HCT116 (cell line): ENCODE measurements around the gene OR6X1. TPM values are rescaled to one million over a fixed set of nuclear protein-coding genes. Genes with fewer than 3 reads are reported as not detected.

Experiments used
- ATAC-seq: fragments of 200-7000 bp; cut with Tn5 transposase; 2 replicates; pipeline ENCODE4 v1.9.1; 2020; ENCODE audit warnings: mild to moderate bottlenecking, moderate library complexity
- BruUV-seq: library from RNA; stranded (reverse); fragments of 400-500 nt; replicated peaks from 2 replicates; lab custom pipeline; 2021; lab: Mats Ljungman, UMichigan
- CTCF ChIA-PET: fragments of 300-600 bp; sonication (Branson Sonifier 250); formaldehyde crosslinking; loops from one replicate; lab custom pipeline; 2021; ENCODE audit warnings: antibody characterized with exemption; lab: Charles Lee
- POLR2A ChIA-PET: fragments of 300-600, 350-600 bp; sonication (Branson Sonifier 250); formaldehyde crosslinking; loops from one replicate; lab custom pipeline; 2021; ENCODE audit warnings: antibody characterized with exemption; lab: Charles Lee
- RAD21 ChIA-PET, 2 experiments: fragments of 300-600 bp; sonication (Branson Sonifier 250); formaldehyde crosslinking; loops; one replicate each; lab custom pipeline; 2023; ENCODE audit warnings: low total read pairs in 2 of 2; ENCODE audit not compliant: uncharacterized antibody in 2 of 2, unreplicated experiment in 2 of 2, low non-redundant PET in 1 of 2; lab: Charles Lee
- DNase-seq: peaks from one replicate; pipeline ENCODE4 v3.0.0-alpha.2; 2010; ENCODE audit warnings: low read depth, low spot score
- H2AFZ ChIP-seq: fragments of 200-600 bp; shearing (Covaris generic), sonication (generic); 2 replicates; pipeline ENCODE4 v1.6.1; 2017; ENCODE audit warnings: low read depth, mixed run types, mixed read lengths, antibody characterized with exemption, low read length; ENCODE audit not compliant: poor library complexity, severe bottlenecking
- H3K27ac ChIP-seq: 2 replicates; pipeline ENCODE4 v1.5.1; 2012; ENCODE audit warnings: low read depth, low read length
- H3K27me3 ChIP-seq: fragments of 200-600 bp; sonication (generic); 2 replicates; pipeline ENCODE4 v1.6.1; 2016; ENCODE audit warnings: mixed run types, low read length, mixed read lengths; ENCODE audit not compliant: insufficient read depth
- H3K36me3 ChIP-seq, 2 experiments: fragments of 200-500 bp in 1 of 2; fragments of 200-600 bp in 1 of 2; sonication (Bioruptor generic) in 1 of 2; sonication (generic) in 1 of 2; 2 replicates each; pipeline versions ENCODE4 v1.5.1 to v1.6.1; 2014 to 2016; ENCODE audit warnings: low read length in 2 of 2, inconsistent platforms in 1 of 2, mixed read lengths in 1 of 2, mixed run types in 1 of 2; ENCODE audit not compliant: insufficient read depth in 2 of 2, control insufficient read depth in 1 of 2
- H3K4me1 ChIP-seq, 2 experiments: fragments of 200-600 bp in 1 of 2; sonication (generic) in 1 of 2; 2 replicates each; pipeline versions ENCODE4 v1.5.1 to v1.6.1; 2012 to 2017; ENCODE audit warnings: low read length in 2 of 2, inconsistent platforms in 1 of 2, mild to moderate bottlenecking in 1 of 2, mixed read lengths in 1 of 2, mixed run types in 1 of 2, moderate library complexity in 1 of 2; ENCODE audit not compliant: insufficient read depth in 2 of 2, control insufficient read depth in 1 of 2
- H3K4me2 ChIP-seq: fragments of 200-600 bp; sonication (generic); 2 replicates; pipeline ENCODE4 v1.6.1; 2017; ENCODE audit warnings: mixed run types, low read length, mixed read lengths
- H3K4me3 ChIP-seq, 2 experiments: fragments of 200-600 bp in 1 of 2; sonication (generic) in 1 of 2; replicated peaks in 1 of 2; 2 replicates each; pipeline ENCODE4 v1.5.1; 2011 to 2016; ENCODE audit warnings: low read length in 2 of 2, control low read depth in 1 of 2, low read depth in 1 of 2, mild to moderate bottlenecking in 1 of 2, mixed read lengths in 1 of 2, mixed run types in 1 of 2
- H3K79me2 ChIP-seq: fragments of 200-600 bp; sonication (generic); 2 replicates; pipeline ENCODE4 v1.6.1; 2017; ENCODE audit warnings: mild to moderate bottlenecking, mixed run types, low read length, moderate library complexity, mixed read lengths; ENCODE audit not compliant: insufficient read depth
- H3K9ac ChIP-seq: fragments of 200-600 bp; sonication (generic); 2 replicates; pipeline ENCODE4 v1.6.1; 2016; ENCODE audit warnings: low read length, mixed read lengths
- H3K9me2 ChIP-seq: fragments of 200-600 bp; sonication (generic), shearing (Covaris generic); 2 replicates; pipeline ENCODE4 v1.6.1; 2017; ENCODE audit warnings: mixed run types, mild to moderate bottlenecking, moderate library complexity; ENCODE audit not compliant: insufficient read depth
- H3K9me3 ChIP-seq, 2 experiments: fragments of 200-500 bp in 1 of 2; fragments of 200-600 bp in 1 of 2; sonication (Bioruptor generic) in 1 of 2; sonication (generic) in 1 of 2; 2 replicates each; pipeline ENCODE4 v1.6.1; 2014 to 2017; ENCODE audit warnings: low read length in 2 of 2, mixed read lengths in 2 of 2, inconsistent platforms in 1 of 2, low read depth in 1 of 2, mild to moderate bottlenecking in 1 of 2, mixed run types in 1 of 2, moderate library complexity in 1 of 2; ENCODE audit not compliant: control insufficient read depth in 1 of 2, insufficient read depth in 1 of 2
- H4K20me1 ChIP-seq: fragments of 200-600 bp; sonication (generic), shearing (Covaris generic); 2 replicates; pipeline ENCODE4 v1.6.1; 2017; ENCODE audit warnings: mixed run types, mild to moderate bottlenecking, moderate library complexity; ENCODE audit not compliant: insufficient read depth
- CBX3 ChIP-seq: IDR thresholded peaks from 2 replicates; pipeline ENCODE4 v1.6.1; 2012; ENCODE audit warnings: low read depth
- ELF1 ChIP-seq: IDR thresholded peaks from 2 replicates; pipeline ENCODE4 v1.6.1; 2012; ENCODE audit warnings: low read depth, borderline replicate concordance
- JUND ChIP-seq: IDR thresholded peaks from 2 replicates; pipeline ENCODE4 v1.6.1; 2012
- SIN3A ChIP-seq: IDR thresholded peaks from 2 replicates; pipeline ENCODE4 v1.6.1; 2012; ENCODE audit warnings: low read depth
- TCF7L2 ChIP-seq: IDR thresholded peaks from 2 replicates; pipeline ENCODE4 v1.7.0; 2011; ENCODE audit warnings: borderline replicate concordance, inconsistent platforms; ENCODE audit not compliant: insufficient read depth, insufficient read length; ENCODE audit errors: extremely low read depth
- intact Hi-C: fragments of 100-400 bp; cut with micrococcal nuclease; formaldehyde crosslinking; loops from 2 replicates; pipeline ENCODE4 v1.10.0; 2022
- total RNA-seq: library from RNA; stranded (reverse); gene quantifications from one replicate; pipeline ENCODE4 v1.2.1, GENCODE V29; 2021; ENCODE audit not compliant: unreplicated experiment
- TF ChIP-seq, protein P1 (sequence below): IDR thresholded peaks from 2 replicates; pipeline ENCODE4 v1.6.1; 2012

The OR6X1 gene
- total RNA-seq, 1 experiment from 2014 or later: not detected

DNA sequence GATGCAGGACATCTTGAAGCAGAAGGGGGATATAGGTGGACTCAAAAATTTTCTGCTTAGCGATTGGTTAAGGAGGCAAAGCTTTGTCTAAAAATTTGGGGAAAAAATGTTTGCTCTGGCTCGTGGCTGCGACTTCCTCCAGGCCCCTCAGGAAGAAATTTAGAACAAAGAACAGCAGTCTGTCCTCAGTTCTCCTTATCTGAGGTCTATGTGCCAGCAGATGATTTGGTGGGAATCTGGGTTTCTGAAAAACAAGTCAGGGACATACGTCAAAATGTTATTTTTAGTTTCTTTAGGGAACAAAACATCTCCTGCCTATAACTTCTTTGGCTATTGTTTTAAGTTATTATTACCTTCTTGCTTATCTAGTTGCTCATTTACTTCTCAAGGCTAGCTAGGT lies 43.8 kb upstream of the OR6X1 start:
- ChIA-PET POLR2A (no interaction called here), CTCF (no interaction called here)
- H3K27me3 ChIP-seq: 0 out of 2 replicates have a peak, but pooled peaks cover 16% of the 10 kb centered on the region

DNA sequence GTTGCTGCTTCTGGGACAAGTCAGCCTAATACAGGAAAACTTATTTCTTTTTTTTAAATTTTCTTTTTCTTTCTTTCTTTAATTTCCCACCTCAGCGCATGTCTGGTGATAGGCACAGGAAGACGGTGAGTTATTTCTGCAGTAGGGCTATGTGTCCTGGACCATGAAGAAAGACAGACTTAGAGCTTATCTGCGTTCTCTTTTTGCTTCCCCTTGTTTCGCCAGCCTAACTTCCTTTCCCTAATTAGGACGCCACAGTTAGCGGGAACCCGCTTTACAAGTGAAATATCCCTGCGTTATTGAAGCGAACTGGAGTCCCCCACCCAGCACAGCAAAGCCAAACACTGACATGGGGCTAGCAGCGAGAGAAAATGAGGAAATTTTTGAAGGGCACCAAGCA lies 43.2 kb upstream of the OR6X1 start:
- RAD21 ChIA-PET: no interaction called here
- H3K9me3 ChIP-seq: no peaks in the 10 kb centered on the region
- DNase-seq (no peak), ATAC-seq (no peak)
- no peaks in the 10 kb centered on the region for H4K20me1 ChIP-seq
- H3K27me3 ChIP-seq: 0 out of 2 replicates have a peak, but pooled peaks cover 16% of the 10 kb centered on the region
- H3K9me2 ChIP-seq: no peaks in the 10 kb centered on the region
- no peak overlapping the region for H3K4me3 ChIP-seq
- intact Hi-C loops: no loop called here
- H3K4me2 ChIP-seq: no peak overlapping the region
- no peak overlapping the region for H3K27ac ChIP-seq
- H3K36me3 ChIP-seq: no peaks in the 10 kb centered on the region
- POLR2A ChIA-PET: no interaction called here
- H3K4me1 ChIP-seq: no peaks in the 10 kb centered on the region
- CTCF ChIA-PET: no interaction called here
- BruUV-seq: no TSS peak
- no peaks in the 10 kb centered on the region for H3K79me2 ChIP-seq
- TF ChIP-seq JUND (no peak), CBX3 (no peak), TCF7L2 (no peak)
- TF ChIP-seq, protein P1, sequence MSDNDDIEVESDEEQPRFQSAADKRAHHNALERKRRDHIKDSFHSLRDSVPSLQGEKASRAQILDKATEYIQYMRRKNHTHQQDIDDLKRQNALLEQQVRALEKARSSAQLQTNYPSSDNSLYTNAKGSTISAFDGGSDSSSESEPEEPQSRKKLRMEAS: no peak
- H2AFZ ChIP-seq: no peak overlapping the region
- no peak overlapping the region for H3K9ac ChIP-seq

More for the DNA sequence above, 43.8 kb upstream of the OR6X1 start:
- no peaks in the 10 kb centered on the region for H3K4me1 ChIP-seq
- no peak overlapping the region for H3K4me3 ChIP-seq
- DNase-seq (no peak), ATAC-seq (no peak)
- intact Hi-C loops: no loop called here
- no peaks in the 10 kb centered on the region for H3K9me2 ChIP-seq
- no peaks in the 10 kb centered on the region for H3K9me3 ChIP-seq
- H3K9ac ChIP-seq: no peak overlapping the region
- BruUV-seq: no TSS peak
- no peaks in the 10 kb centered on the region for H3K79me2 ChIP-seq
- RAD21 ChIA-PET: no interaction called here
- H3K4me2 ChIP-seq: no peak overlapping the region
- no peaks in the 10 kb centered on the region for H4K20me1 ChIP-seq
- TF ChIP-seq ELF1 (no peak), SIN3A (no peak)
- H3K36me3 ChIP-seq: no peaks in the 10 kb centered on the region
- no peak overlapping the region for H2AFZ ChIP-seq
- H3K27ac ChIP-seq: no peak overlapping the region
